KOPT-K1 (cell line): ENCODE data around the gene SMYD3.

Experiments used
- H3K27ac ChIP-seq: fragments of 200-600 bp; sonication (generic); 2 replicates; pipeline ENCODE4 v1.5.1; 2016; ENCODE audit warnings: antibody characterized with exemption, mild to moderate bottlenecking, low read depth, low read length; ENCODE audit not compliant: poor library complexity, severe bottlenecking
- H3K36me3 ChIP-seq: fragments of 200-600 bp; sonication (generic); 2 replicates; pipeline ENCODE4 v1.5.1; 2017; ENCODE audit warnings: antibody characterized with exemption, mild to moderate bottlenecking, low read length, moderate library complexity; ENCODE audit not compliant: insufficient read depth
- H3K9me3 ChIP-seq: fragments of 200-600 bp; sonication (generic); 2 replicates; pipeline ENCODE4 v1.5.1; 2017; ENCODE audit warnings: antibody characterized with exemption, low read length, mild to moderate bottlenecking; ENCODE audit not compliant: insufficient read depth, poor library complexity, severe bottlenecking

SMYD3 gene

DNA sequence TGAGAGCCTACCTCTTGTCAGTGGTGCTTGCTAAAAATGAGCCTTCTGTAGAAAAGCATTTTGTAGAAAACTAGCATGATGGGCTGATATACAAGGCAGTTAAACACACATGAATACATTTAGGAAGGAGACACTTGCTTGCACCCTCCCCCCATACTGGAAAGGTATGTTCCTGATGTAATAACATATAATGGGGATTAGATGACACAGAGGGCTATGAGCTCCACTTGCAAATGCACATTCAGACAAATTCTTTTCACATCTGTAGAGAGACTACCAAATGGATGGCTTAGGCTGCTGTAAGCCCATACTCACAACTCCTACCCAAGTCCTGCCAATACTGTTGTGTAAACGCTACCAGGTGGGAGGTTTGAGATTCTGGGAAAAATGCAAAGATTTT, 634.0 kb downstream of the SMYD3 start:
- no peaks in the 10 kb centered on the region for H3K9me3 ChIP-seq
- no peaks in the 10 kb centered on the region for H3K36me3 ChIP-seq
- H3K27ac ChIP-seq = no peak overlapping the region

DNA sequence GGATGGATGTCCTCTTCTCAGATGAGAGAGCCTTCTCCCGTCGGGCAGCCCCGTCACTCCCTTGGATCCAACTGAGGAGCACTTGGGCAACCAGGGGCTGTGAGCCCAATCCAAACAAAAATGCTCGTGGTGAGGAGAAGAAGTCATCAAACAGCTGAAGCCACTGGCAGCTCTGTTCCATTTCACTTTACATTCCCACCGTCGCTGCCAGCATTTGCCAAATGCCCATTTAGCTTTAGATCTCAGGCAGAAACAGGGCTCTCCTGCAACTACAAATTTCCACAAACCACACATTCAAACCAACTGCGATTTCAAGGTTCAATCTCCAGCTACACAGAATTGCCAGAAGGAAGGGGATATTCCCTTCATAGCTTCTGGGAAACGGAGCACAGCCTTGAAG, 634.6 kb downstream of the SMYD3 start:
- Histone ChIP-seq H3K9me3 (no peaks in the 10 kb centered on the region), H3K36me3 (no peaks in the 10 kb centered on the region), H3K27ac (no peak overlapping the region)

DNA sequence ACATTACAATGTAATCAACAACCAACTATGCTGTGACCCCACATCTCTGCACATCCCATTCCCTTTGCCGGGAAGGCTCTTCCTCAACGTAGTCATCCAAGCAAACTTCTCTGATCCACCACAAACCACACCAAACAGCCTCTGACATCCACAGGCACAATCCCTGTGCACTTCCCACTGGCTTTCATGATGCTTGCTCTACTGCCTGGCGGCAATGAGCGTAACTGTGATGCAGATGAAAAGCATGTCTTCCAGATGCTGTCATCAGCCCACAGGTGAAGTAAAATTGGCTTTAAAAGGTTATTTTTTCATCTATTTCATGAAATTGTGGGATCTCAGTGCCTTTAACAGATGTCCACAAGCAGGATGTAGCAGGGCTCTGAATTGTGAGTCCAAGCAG, 635.2 kb downstream of the SMYD3 start:
- Histone ChIP-seq H3K9me3 (no peaks in the 10 kb centered on the region), H3K27ac (no peak overlapping the region), H3K36me3 (no peaks in the 10 kb centered on the region)

DNA sequence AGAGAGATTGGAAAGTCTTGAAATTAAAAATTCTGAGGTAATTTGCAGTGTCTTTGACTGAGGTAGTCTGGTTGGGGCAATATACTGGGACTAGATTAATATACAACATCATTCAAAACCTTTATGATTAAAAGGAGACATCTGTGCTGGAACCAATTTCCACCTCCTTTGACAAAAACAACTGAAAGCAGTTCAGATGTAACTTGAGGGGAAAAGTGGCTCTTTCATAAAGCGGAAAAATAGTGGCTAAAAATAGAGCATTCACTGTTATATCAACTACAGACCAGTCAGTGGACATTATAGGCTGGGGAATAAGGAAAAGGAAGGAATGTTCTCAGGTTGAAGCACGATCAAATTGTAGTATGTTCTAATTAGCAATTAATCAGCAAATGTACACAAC, 635.9 kb downstream of the SMYD3 start:
- Histone ChIP-seq H3K36me3 (no peaks in the 10 kb centered on the region), H3K27ac (no peak overlapping the region), H3K9me3 (no peaks in the 10 kb centered on the region)

DNA sequence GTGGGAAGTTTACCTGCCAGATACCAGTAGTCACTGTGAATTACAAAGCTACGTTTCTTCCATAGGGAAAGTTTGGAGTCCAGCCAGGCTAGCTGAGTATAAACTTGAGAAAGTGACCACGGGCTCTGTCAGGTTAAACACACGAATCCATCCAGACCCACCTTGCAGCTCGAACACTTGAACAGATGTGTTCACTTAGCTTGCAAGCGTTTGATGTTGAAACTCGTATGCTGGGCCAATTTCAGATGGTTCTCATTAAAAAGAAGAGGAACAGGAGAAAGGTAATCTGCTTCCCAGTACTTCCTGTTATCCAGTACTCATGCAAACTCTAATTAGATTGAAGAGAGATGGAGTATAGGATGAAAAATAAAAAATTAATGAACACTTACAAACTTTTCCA, 636.4 kb downstream of the SMYD3 start:
- Histone ChIP-seq H3K36me3 (no peaks in the 10 kb centered on the region), H3K9me3 (no peaks in the 10 kb centered on the region), H3K27ac (no peak overlapping the region)

DNA sequence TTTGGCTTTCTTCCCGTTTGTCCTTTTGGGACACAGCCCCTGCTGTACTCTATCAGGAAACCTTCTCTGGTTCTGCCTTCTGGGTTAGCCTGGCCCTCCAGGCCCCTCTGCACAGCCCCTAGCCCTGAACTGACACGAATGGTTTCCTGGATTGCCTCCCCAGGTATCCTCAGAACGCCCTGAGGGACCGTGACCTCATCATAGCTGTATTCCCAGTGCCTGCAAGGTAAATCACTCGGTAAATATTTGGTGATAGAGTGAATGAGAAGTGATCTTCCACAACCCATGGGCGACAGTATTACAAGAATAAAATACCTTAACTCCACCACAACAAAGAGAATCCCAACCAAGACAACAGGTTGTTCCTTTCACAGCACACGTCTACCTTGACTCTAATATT, 637.2 kb downstream of the SMYD3 start:
- H3K9me3 ChIP-seq = no peaks in the 10 kb centered on the region
- no peak overlapping the region for H3K27ac ChIP-seq
- H3K36me3 ChIP-seq = no peaks in the 10 kb centered on the region

DNA sequence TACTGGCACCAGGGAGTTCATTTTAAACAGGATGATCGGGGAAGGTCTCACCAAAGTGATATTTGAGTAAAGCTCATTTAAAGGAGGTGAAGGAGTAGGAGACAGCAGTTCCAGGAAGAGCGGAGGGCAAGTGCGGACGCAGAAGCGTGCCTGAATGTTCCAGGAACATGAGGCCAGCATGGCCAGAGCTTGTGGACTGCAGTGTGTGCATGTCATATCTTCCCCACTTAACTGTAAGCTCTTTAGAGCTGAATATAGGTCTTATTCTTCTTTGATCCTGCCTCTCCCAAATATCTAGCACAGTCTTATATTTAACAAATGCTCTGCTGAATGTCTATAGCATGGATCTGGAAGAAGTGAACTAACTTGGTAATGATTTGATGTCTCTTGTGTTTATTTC, 639.3 kb downstream of the SMYD3 start:
- no peaks in the 10 kb centered on the region for H3K9me3 ChIP-seq
- no peaks in the 10 kb centered on the region for H3K36me3 ChIP-seq
- H3K27ac ChIP-seq = no peak overlapping the region

DNA sequence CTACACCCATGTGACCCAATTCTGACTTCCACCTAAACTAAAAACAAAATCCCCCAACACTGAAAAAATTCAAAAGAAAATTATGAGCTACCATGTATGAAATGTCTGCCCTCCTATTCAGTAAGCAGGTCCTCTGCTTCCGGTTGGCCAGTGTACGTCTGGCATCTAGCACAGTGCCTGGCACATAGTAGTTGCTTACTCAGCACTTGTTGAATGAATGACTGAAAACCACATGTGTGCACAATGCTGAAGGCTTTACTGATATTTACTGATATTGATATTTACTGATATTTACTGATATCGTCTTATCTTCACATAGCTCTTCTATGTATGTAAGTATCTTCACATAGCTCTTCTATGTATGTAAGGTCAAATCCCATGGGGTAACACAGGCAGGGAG, 642.2 kb downstream of the SMYD3 start:
- H3K27ac ChIP-seq = no peak overlapping the region
- H3K36me3 ChIP-seq = no peaks in the 10 kb centered on the region
- no peaks in the 10 kb centered on the region for H3K9me3 ChIP-seq

DNA sequence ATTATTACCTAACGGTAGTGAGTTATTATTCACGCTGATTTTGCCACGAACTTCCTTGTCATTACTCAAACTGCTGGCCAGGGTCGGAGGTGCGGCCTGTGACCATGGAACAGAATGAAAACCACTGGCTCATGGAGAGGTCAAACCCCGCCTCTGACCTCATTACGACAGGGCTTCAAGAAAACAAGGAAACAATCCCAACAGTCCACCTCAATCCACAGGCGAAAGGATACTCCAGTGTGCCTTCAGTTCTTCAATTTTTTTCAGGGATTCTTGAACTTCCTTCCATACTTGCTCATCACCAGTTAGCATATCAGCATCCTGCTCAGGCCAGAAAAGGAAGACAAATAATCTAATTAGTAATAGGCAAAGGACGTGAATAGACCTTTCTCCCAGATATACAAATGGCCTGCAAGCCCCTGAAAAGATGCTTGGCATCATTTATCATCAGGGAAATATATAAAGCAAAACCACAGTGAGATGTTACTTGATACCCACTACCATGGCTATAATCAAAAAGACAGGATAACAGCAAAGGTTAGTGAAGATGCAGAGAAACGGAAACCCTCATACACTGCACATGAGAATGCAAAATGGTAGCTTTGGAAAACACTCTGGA, 643.4 kb downstream of the SMYD3 start:
- no peaks in the 10 kb centered on the region for H3K9me3 ChIP-seq
- H3K36me3 ChIP-seq = no peaks in the 10 kb centered on the region
- H3K27ac ChIP-seq = no peak overlapping the region

DNA sequence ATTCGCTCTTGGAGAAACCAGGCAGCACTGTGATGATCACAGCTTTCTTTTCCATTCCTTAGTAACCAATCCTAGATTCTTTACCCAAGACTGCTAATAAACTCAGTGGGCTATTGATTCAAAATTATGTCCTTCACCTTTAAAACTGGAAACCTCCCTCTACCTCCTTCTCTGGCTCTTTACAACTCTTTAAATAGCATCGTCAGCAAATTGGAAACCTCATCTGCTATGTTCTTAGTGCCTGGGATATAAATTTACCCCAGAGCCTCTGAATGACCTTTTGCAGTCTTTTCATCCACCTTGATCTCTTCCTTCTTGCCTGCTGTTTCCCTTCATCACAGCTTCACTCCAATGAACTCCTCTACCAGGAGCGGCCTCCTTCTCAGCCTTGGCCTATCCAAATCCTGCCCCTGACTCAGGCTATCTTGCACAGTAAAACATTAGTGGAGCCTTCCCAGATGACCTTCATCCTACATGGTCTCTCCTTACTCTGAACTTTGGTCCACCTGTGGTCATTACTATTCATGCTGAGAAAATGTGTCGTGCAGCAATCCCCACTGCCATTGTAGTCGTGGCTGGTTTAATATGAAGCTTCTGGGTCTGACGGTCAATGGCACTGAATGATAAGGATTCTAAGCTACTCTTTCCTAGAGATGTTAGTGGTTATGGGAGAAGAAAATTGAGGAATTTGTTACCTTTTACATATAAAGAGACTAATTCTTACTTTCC, 644.1 kb downstream of the SMYD3 start:
- no peak overlapping the region for H3K27ac ChIP-seq
- H3K9me3 ChIP-seq = no peaks in the 10 kb centered on the region
- no peaks in the 10 kb centered on the region for H3K36me3 ChIP-seq

DNA sequence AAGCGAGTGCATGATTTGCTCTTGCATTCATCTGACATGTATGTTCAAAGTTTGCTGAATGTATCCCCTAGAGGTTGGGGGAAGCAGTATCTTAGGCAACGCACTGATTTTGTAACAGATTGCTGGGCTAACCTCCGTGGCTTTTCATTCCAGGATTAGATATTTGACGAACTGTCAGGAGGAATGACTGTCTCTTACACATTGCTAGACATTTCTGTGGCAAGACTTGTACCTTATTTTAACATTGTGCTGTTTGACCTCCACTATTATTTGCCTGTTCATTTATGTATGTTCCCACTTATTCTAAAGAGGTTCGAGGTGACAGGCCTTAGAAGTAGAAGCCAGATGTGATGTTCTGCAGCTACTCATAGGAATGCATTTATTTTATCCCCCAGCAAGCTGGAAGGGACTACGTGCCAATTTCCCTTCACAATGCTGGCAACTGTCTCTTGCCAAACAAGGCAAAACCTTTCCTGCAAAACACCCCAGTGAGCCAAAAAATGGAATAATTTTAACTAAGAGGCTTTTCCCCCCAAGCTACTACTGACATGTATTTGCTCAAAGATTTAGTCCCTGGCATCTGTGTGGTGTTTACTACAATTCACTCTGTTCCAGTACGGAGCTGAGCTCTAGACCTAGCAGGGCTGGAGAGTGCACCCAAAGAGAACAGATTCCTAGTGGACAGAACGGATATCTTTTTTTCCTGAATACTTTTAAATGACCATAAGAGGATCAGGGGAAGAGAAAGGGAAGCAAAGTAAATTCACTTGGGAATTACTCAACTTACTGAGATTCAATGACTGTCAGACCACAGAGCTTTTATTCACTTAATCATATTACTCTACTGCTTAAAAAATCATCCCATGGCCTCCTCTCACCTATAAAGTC, 646.2 kb downstream of the SMYD3 start:
- no peaks in the 10 kb centered on the region for H3K9me3 ChIP-seq
- no peak overlapping the region for H3K27ac ChIP-seq
- H3K36me3 ChIP-seq = no peaks in the 10 kb centered on the region

DNA sequence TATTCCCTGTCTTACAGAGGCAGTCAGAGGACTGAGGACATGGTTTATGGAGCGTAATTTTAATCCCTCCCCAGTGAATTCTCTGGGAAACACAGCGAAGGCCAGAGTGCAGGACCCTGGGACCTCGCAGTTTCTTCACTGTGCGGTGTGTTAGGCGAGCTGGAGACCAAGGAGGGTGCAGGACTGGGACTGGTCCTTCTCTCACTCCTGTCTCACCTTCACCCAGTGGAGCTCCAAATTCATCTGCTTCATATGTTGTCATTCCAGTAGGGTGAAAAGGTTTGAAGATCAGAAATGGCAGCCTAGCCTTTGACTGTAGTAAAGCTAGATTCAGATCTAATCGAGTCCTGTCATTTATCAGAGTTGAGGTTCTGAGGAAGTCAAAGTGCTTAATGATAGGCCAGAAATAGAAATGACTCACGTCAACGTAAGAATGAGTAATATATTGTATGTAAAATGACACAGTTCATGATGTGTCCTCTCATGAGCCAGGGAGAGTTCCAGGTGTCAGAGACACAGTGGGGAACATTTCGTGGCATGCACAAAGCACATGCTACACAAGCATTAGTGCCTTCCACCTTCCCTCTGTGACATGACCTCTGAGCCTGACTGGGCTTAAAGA, 647.5 kb downstream of the SMYD3 start:
- no peak overlapping the region for H3K27ac ChIP-seq
- H3K36me3 ChIP-seq = no peaks in the 10 kb centered on the region

DNA sequence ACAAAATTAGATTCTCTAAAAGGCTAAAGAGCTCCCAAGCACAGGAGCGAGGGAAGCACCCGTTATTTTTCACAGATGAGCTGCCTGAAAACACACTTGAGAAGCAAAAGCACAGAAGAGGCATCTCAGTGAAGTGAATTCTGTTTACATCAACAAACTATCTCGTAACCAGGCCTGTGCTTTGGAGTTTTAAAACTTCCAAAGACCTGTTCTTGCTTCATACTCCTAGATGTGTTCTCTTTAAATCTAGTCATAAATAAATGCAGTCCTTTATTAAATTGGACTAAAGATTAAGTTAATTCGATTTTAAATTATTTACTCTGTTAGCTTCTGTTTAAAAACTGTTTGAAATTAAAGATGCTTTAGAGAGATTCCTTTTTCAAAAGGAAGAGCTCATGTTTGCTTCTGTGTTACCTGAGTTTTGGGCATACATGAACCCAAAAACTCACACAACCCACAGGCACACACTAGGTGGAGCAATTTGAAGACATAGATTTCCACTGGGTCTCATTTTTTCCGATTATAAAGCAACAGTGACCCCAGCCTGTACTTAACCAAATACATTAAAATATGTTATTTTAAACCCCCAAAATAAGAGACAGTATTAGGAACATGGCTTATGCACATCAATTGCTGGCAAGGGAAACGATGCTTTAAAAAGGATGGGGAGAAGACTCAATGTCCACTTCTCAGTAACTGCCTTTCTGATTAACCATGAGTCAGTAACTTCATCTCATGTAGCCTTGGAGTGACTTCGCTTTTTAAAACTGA, 648.2 kb downstream of the SMYD3 start:
- H3K36me3 ChIP-seq = no peaks in the 10 kb centered on the region
- H3K27ac ChIP-seq = no peak overlapping the region
- H3K9me3 ChIP-seq = no peaks in the 10 kb centered on the region

More for the DNA sequence above, 647.5 kb downstream of the SMYD3 start:
- H3K9me3 ChIP-seq = no peaks in the 10 kb centered on the region

DNA sequence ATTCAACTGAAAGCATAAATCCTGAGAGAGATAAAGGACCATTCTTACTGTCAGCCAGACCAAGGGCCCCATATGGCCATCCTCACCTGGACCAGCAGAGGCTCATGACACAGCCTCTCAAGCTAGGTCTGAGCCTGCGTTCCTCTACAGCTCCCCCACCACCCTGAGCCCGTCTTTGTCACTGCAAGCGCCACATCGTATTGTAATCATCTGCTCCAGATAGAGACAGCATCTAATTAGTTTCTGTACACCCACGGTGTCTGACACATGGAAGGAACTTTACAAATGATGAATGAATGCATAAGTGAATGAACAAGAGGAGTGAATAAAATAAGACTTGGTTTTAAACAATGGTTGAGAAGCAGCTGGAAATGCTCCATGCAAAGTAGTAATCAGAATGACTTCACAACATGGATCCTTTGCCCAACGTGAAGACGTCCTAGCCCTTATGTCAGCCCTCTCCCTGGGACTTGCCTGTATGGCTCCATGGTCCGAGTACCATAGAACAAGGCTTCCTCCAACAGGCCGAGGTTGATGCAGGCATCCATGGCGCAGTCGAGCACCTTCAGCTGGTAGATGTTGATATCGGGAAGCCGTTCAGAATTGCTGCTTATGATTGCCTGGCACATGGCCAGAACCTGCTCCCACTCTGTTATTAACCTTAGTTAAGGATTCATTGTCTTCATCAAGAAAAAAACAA, 648.9 kb downstream of the SMYD3 start:
- H3K27ac ChIP-seq = no peak overlapping the region
- H3K36me3 ChIP-seq = no peaks in the 10 kb centered on the region
- no peaks in the 10 kb centered on the region for H3K9me3 ChIP-seq
